Testis (tissue), 3 donors: ENCODE data around the gene CFAP65. TPM values are rescaled to one million over a fixed set of nuclear protein-coding genes. Genes with fewer than 3 reads are reported as not detected.

Experiments used
- DNase-seq: peaks from one replicate; pipeline ENCODE4 v3.0.0-alpha.2; 2019
- H3K27ac ChIP-seq, 2 donors: fragments of 200-600 bp; sonication (generic); one replicate each; pipeline ENCODE4 v1.5.1; 2019
- H3K27me3 ChIP-seq: fragments of 200-600 bp; sonication (generic); one replicate; pipeline ENCODE4 v1.5.1; 2019
- H3K36me3 ChIP-seq: fragments of 200-600 bp; sonication (generic); one replicate; pipeline ENCODE4 v1.5.1; 2017; ENCODE audit warnings: low read depth; ENCODE audit errors: missing control alignments
- H3K4me1 ChIP-seq: fragments of 200-600 bp; sonication (generic); one replicate; pipeline ENCODE4 v1.5.1; 2019
- H3K4me3 ChIP-seq, 2 donors: fragments of 200-600 bp; sonication (generic); one replicate each; pipeline ENCODE4 v1.5.1; 2017 to 2019
- H3K9me3 ChIP-seq: fragments of 200-600 bp; sonication (generic); one replicate; pipeline ENCODE4 v1.5.1; 2017
- POLR2A ChIP-seq: fragments of 450-650 bp; IDR thresholded peaks from one replicate; pipeline ENCODE4 v1.6.1; 2017; ENCODE audit warnings: antibody characterized with exemption, mild to moderate bottlenecking, moderate library complexity
- WGBS, 2 donors: methylation state at CpG; one replicate each; pipeline ENCODE4 v1.1.5; 2018; 5-methylcytosine and 5-hydroxymethylcytosine counted together
- intact Hi-C: fragments of 100-400 bp; cut with DNase I; formaldehyde crosslinking; loops from one replicate; pipeline ENCODE4 v1.15.1; 2023; ENCODE audit warnings: low total_unique reads
- polyA plus RNA-seq: library from polyadenylated mRNA; stranded (reverse); fragments of 350-450 nt; fragmentation: Illumina TruSeq; extraction: RNeasy Lipid Tissue Mini Kit (QIAGEN cat#74804); gene quantifications from one replicate; pipeline ENCODE4 v1.2.3, GENCODE V29; 2014; ENCODE audit warnings: low read depth, low replicate concordance; ENCODE audit not compliant: insufficient read depth
- total RNA-seq, 2 donors: library from RNA; depleted of rRNA; stranded (reverse); fragments of >200 nt; gene quantifications; one replicate each; pipeline ENCODE4 v1.2.3, GENCODE V29; 2016
- TF ChIP-seq, protein P1 (sequence below), 3 experiments: fragments of 450-650 bp in 2 of 3; fragments of 200-600 bp in 1 of 3; sonication (generic) in 1 of 3; IDR thresholded peaks; one replicate each; pipeline ENCODE4 v1.5.1; 2016 to 2019; ENCODE audit warnings: antibody characterized with exemption in 3 of 3, mild to moderate bottlenecking in 2 of 3, moderate library complexity in 1 of 3

Gene CFAP65
- total and polyA plus RNA-seq, 3 donors from 2014 or later = 15.5 to 42.9 (median 23.7) TPM

DNA sequence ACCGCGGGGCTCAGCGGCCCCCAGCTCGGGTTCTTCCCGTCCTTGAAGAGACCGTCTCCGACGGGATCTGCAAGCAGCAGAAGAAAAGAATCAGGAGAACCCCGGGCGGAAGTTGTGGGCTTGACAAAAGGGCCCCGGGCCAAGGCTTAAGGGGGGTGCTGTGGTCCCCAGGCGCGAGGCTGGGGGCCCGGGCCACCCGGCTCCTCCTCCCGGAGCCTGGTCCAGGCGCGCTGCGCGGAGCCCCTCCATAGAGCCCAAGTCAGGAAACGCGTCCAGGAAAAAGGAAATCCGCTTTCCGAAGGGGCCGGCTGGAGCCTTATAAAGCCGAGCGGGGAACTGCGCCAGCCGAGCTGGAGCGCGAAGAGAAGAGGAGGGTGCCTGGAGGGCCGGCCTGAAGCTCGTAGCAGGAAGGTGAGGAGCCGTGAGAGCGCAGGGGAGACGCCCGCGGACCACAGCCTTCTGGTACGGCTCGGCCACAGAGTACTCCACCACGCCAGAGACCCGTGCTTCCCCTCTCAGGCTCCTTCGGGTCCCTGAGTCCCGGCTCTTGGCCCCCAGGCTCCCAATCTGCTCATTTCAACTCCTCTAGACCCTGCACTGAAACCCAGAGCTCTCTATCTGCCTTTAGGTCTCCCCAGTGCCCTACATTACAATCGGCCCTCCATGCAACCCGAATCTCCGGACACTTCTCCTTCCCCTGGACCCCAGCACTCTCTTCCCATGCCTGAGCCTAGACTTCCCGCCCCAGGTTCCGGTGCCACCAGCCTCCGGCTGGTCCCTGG, 56.9 kb downstream of the CFAP65 start:
- peak overlapping the region in 1 of 2 donors; percentile 23 for H3K4me3 ChIP-seq
- H3K27ac ChIP-seq = no peak overlapping the region
- peaks cover 10% of the 10 kb centered on the region for H3K27me3 ChIP-seq
- intact Hi-C loops = no loop called here
- WGBS, 2 donors = 1 to 2% methylated on average over 34 to 50 of the region's 50 CpGs
- no peaks in the 10 kb centered on the region for H3K36me3 ChIP-seq
- peaks cover 27% of the 10 kb centered on the region for H3K4me1 ChIP-seq
- no peak for DNase-seq
- H3K9me3 ChIP-seq = no peaks in the 10 kb centered on the region
- TF ChIP-seq, protein P1, sequence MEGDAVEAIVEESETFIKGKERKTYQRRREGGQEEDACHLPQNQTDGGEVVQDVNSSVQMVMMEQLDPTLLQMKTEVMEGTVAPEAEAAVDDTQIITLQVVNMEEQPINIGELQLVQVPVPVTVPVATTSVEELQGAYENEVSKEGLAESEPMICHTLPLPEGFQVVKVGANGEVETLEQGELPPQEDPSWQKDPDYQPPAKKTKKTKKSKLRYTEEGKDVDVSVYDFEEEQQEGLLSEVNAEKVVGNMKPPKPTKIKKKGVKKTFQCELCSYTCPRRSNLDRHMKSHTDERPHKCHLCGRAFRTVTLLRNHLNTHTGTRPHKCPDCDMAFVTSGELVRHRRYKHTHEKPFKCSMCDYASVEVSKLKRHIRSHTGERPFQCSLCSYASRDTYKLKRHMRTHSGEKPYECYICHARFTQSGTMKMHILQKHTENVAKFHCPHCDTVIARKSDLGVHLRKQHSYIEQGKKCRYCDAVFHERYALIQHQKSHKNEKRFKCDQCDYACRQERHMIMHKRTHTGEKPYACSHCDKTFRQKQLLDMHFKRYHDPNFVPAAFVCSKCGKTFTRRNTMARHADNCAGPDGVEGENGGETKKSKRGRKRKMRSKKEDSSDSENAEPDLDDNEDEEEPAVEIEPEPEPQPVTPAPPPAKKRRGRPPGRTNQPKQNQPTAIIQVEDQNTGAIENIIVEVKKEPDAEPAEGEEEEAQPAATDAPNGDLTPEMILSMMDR (IDR thresholded peaks at IDR 0.05) = no peak
- no peak for TF ChIP-seq POLR2A

- Histone ChIP-seq H3K36me3 (no peaks in the 10 kb centered on the region), H3K9me3 (no peaks in the 10 kb centered on the region), H3K27ac (no peak overlapping the region), H3K4me3 (peak overlapping the region in 1 of 2 donors; percentile 23), H3K27me3 (peaks cover 10% of the 10 kb centered on the region), H3K4me1 (peaks cover 27% of the 10 kb centered on the region)
- WGBS, 2 donors = 6% methylated on average over 10 of the region's 10 CpGs; no CpG with 5 or more reads in 1 of the 2 donors
- intact Hi-C loops = no loop called here
- no peak for DNase-seq
- TF ChIP-seq POLR2A = no peak
- TF ChIP-seq, protein P1 (IDR thresholded peaks at IDR 0.05) = no peak
Measured at GRCh38 chr2:218983934-218984238, 57.4 kb downstream of the CFAP65 start.

DNA sequence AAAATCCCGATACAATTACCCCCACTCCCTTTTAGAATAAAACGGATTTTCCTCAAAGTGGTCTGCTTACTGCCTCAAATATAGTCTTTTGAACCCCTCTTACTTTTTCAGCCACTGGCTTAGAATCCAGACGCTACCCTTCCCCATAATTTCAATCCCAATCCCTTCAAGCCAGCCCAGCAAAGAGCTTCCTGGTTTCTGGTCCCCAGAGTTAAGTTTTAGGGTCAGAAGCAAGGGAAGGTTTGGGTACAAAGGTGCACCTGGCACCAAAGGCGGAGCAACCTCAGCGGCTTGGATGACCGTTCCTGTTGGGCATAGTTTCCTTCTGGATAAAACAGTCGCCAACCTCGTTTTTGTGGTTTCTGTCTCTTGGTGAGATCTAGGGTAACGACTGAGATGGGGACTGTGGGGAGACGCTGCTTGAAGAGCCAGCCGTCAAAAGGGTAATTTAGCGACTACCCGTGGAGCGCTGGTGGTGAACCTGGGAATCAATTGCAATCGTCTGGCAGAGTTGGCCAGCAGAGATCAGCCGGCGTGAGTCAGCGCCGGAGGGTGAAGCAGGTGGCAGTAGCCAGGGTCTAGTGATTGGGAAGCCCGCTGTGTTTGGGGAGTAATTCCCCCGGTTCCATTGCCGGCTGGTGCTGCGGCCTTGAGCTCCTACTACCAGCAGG, 57.9 kb downstream of the CFAP65 start:
- Histone ChIP-seq H3K4me3 (no peak overlapping the region), H3K27ac (no peak overlapping the region), H3K4me1 (peaks cover 27% of the 10 kb centered on the region), H3K9me3 (no peaks in the 10 kb centered on the region), H3K36me3 (no peaks in the 10 kb centered on the region), H3K27me3 (peaks cover 10% of the 10 kb centered on the region)
- WGBS, 2 donors = 8 to 14% methylated on average over 15 to 23 of the region's 23 CpGs
- no peak for DNase-seq
- TF ChIP-seq, protein P1 (IDR thresholded peaks at IDR 0.05) = no peak
- no peak for TF ChIP-seq POLR2A
- intact Hi-C loops = no loop called here

DNA sequence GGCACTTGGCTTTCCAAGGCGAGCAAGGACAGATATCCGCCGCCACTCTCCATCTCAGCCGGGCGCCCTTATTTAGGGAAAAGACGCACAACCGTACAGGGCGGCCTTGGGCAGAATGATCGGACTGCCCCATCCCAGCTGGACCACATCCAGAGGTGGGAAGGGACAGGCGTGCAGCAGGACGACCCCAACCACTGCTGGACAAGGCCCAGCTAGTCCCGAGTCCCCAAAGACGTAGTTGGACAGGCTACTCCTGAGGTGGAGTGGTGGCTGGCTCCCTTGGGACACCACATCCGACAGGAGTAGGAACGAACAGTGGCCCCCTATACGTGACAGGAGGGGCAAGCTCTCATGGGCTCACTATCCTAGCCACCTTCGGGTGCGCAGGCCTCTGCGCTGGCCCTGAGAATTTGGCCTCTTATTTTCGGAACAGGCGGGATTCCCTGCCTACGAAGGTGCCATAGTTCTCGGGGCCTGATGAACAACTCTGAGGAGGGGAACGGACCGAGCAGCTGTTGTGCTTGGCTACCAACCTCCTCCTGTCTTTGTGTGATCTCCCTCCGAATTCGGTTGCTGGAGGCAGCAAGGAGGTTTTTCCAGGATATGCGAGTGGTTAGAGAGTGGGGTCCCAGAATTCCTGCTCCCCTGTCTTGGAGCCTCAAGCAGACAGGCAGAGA, 58.6 kb downstream of the CFAP65 start:
- Histone ChIP-seq H3K4me3 (no peak overlapping the region), H3K27me3 (peaks cover 10% of the 10 kb centered on the region), H3K27ac (no peak overlapping the region), H3K4me1 (peaks cover 27% of the 10 kb centered on the region), H3K36me3 (no peaks in the 10 kb centered on the region), H3K9me3 (no peaks in the 10 kb centered on the region)
- intact Hi-C loops = no loop called here
- TF ChIP-seq, protein P1 (IDR thresholded peaks at IDR 0.05) = no peak
- TF ChIP-seq POLR2A = no peak
- WGBS, 2 donors = 5 to 13% methylated on average over 11 to 28 of the region's 28 CpGs
- no peak for DNase-seq
